ENCODE results near the gene TSPAN3.

- TF ChIP-seq DPF2 (IDR thresholded peaks at IDR 0.05): no peak
- TF ChIP-seq NFXL1 (IDR thresholded peaks at IDR 0.05; ENCODE audit: borderline replicate concordance): no peak
- no peak for TF ChIP-seq ATF3 (IDR thresholded peaks at IDR 0.05; ENCODE audit: borderline replicate concordance, extremely low read depth, low read depth, low read length)
- TF ChIP-seq POLR2A (IDR thresholded peaks at IDR 0.05; ENCODE audit: low read depth, low read length): no peak
- TF ChIP-seq E2F4 (IDR thresholded peaks at IDR 0.05; ENCODE audit: low read depth, low read length): no peak
- no peak for TF ChIP-seq LARP7 (IDR thresholded peaks at IDR 0.05)
- no peak for TF ChIP-seq CTCF (IDR thresholded peaks at IDR 0.05 in 2 of 3, conservative IDR thresholded peaks at IDR 0.05 in 1 of 3; ENCODE audit: control insufficient read depth in 2 of 3, extremely low read depth in 1 of 3, insufficient read depth in 1 of 3, low read depth in 3 of 3, low read length in 3 of 3)
- no peak for TF ChIP-seq FOXM1 (IDR thresholded peaks at IDR 0.05; ENCODE audit: low read depth, low read length)
- TF ChIP-seq NR2C2 (IDR thresholded peaks at IDR 0.05; ENCODE audit: borderline replicate concordance, control insufficient read depth, insufficient read length, low read depth): no peak
- TF ChIP-seq EP300 (IDR thresholded peaks at IDR 0.05; ENCODE audit: borderline replicate concordance in 1 of 2, control insufficient read depth in 1 of 2, low read depth in 2 of 2, low read length in 2 of 2): no peak
- TF ChIP-seq ZNF274 (IDR thresholded peaks at IDR 0.05; ENCODE audit: insufficient read depth, insufficient read length): no peak
- TF ChIP-seq MYC (IDR thresholded peaks at IDR 0.05; ENCODE audit: insufficient read depth, insufficient read length, insufficient replicate concordance, low read length, severe bottlenecking): no peak
These were observed 66.7 kb downstream of the TSPAN3 start for GRCh38 chr15:77004189-77004588.
